HepG2 (cell line): ENCODE results near the gene CYBC1. TPM values are rescaled to one million over a fixed set of nuclear protein-coding genes. Genes with fewer than 3 reads are reported as not detected.

Experiments used
- ARID2 ChIP-seq: sonication (generic); formaldehyde crosslinking; IDR thresholded peaks from 2 replicates; pipeline ENCODE4 v1.8.1; 2022; ENCODE audit warnings: mild to moderate bottlenecking, missing genetic modification reagents, borderline replicate concordance
- MTF1 ChIP-seq: sonication (generic); formaldehyde crosslinking; IDR thresholded peaks from 2 replicates; pipeline ENCODE4 v1.5.0; 2020; ENCODE audit warnings: missing genetic modification reagents
- POLR2G ChIP-seq: fragments of 200-400 bp; formaldehyde crosslinking; IDR thresholded peaks from 2 replicates; pipeline ENCODE4 v1.6.1; 2018; ENCODE audit warnings: mild to moderate bottlenecking, low read depth, low read length, moderate library complexity
- RNF2 ChIP-seq: fragments of 450-650 bp; conservative IDR thresholded peaks from 2 replicates; pipeline ENCODE4 v1.6.1; 2016; ENCODE audit warnings: low read depth
- SIN3B ChIP-seq: fragments of 150-350 bp; IDR thresholded peaks from 2 replicates; pipeline ENCODE4 v1.6.1; 2014; ENCODE audit warnings: low read length
- ZFY ChIP-seq: sonication (generic); formaldehyde crosslinking; IDR thresholded peaks from 2 replicates; pipeline ENCODE4 v1.4.0; 2020; ENCODE audit warnings: missing genetic modification reagents
- ZFYVE20 ChIP-seq: sonication (generic); formaldehyde crosslinking; IDR thresholded peaks from 2 replicates; pipeline ENCODE4 v1.8.0; 2023; ENCODE audit warnings: low read depth, mild to moderate bottlenecking, moderate library complexity, missing genetic modification reagents, borderline replicate concordance
- ZNF644 ChIP-seq: IDR thresholded peaks from 2 replicates; pipeline ENCODE4 v1.6.1; 2016; ENCODE audit warnings: low read depth
- polyA plus RNA-seq, 8 experiments: library from polyadenylated mRNA; depleted of rRNA in 3 of 8; stranded (reverse) in 7 of 8; unstranded in 1 of 8; fragments of >200 nt; fragmentation: Illumina TruSeq in 4 of 8; extraction: Trizol in 4 of 8; gene quantifications; 2 replicates each; pipeline versions ENCODE4 v1.2.1 to v1.2.3, GENCODE V29; 2011 to 2016; ENCODE audit warnings: low read depth in 4 of 8, missing spikeins in 1 of 8, mixed read lengths in 1 of 8; ENCODE audit not compliant: insufficient read depth in 1 of 8
- total RNA-seq, 5 experiments: library from RNA; depleted of rRNA; stranded (reverse); fragments of >200 nt; fragmentation: Illumina TruSeq; extraction: Trizol; gene quantifications; 2 replicates each; pipeline ENCODE4 v1.2.3, GENCODE V29; 2016; ENCODE audit warnings: low read depth in 1 of 5
- TF ChIP-seq, protein P1 (sequence below), 2 experiments: fragments of 450-650 bp in 1 of 2; sonication (generic) in 1 of 2; formaldehyde crosslinking in 1 of 2; IDR thresholded peaks; 2 replicates each; pipeline versions ENCODE4 v1.6.1 to v1.8.0; 2016 to 2022; ENCODE audit warnings: antibody characterized with exemption in 1 of 2, mild to moderate bottlenecking in 1 of 2, missing genetic modification reagents in 1 of 2
- TF ChIP-seq, protein P2 (sequence below): sonication (generic); formaldehyde crosslinking; IDR thresholded peaks from 2 replicates; pipeline ENCODE4 v1.5.1; 2020; ENCODE audit warnings: mild to moderate bottlenecking, missing genetic modification reagents, borderline replicate concordance
- TF ChIP-seq, protein P3 (sequence below): sonication (generic); formaldehyde crosslinking; IDR thresholded peaks from 2 replicates; pipeline ENCODE4 v1.4.0; 2020; ENCODE audit warnings: missing genetic modification reagents, low read depth, mild to moderate bottlenecking, borderline replicate concordance
- TF ChIP-seq, protein P4 (sequence below): sonication (generic); formaldehyde crosslinking; conservative IDR thresholded peaks from 2 replicates; pipeline ENCODE4 v1.8.0; 2022; ENCODE audit warnings: missing genetic modification reagents

CYBC1 gene
- total and polyA plus RNA-seq, 2 of the 13 experiments (the other 11 are each of a cell fraction or from before 2014, with no cell fraction given), result 43.4 to 44.1 TPM

DNA sequence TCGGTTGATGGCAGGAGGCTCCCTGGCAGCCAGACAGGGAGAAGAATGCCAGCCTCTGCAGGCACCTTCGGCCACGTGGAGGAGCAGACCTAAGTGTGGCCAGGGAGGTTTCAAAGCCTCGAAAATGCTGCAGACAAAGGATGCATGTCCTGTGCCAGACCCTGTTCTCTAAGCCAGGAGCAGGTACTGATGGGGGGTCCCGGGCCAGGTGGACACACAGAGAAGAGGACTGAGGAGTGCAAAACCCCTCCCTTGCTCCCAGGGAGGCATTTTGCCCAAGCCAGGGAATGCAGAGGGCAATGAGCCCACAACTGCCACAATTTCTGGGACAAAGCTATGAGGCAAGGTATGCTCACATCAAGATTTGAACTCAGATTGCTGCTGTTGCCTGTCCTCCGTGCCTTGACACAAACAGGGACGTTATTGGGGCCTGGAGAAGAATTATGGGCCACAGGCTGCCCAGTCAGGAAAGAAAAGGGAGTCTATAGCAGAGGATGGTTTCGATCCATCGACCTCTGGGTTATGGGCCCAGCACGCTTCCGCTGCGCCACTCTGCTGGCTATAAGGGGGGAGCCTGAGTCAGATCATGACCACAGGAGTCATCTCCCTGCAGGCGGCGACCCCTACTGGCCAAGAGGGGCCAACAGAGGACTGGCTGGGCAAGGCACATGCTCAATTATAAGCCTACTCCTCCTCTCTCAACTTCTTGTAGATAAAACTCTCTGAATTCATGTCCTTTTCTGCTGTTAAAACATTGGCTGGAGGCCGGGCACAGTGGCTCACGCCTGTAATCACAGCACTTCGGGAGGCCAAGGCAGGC lies 43.9 kb upstream of the CYBC1 start (continued):
- TF ChIP-seq, protein P1, sequence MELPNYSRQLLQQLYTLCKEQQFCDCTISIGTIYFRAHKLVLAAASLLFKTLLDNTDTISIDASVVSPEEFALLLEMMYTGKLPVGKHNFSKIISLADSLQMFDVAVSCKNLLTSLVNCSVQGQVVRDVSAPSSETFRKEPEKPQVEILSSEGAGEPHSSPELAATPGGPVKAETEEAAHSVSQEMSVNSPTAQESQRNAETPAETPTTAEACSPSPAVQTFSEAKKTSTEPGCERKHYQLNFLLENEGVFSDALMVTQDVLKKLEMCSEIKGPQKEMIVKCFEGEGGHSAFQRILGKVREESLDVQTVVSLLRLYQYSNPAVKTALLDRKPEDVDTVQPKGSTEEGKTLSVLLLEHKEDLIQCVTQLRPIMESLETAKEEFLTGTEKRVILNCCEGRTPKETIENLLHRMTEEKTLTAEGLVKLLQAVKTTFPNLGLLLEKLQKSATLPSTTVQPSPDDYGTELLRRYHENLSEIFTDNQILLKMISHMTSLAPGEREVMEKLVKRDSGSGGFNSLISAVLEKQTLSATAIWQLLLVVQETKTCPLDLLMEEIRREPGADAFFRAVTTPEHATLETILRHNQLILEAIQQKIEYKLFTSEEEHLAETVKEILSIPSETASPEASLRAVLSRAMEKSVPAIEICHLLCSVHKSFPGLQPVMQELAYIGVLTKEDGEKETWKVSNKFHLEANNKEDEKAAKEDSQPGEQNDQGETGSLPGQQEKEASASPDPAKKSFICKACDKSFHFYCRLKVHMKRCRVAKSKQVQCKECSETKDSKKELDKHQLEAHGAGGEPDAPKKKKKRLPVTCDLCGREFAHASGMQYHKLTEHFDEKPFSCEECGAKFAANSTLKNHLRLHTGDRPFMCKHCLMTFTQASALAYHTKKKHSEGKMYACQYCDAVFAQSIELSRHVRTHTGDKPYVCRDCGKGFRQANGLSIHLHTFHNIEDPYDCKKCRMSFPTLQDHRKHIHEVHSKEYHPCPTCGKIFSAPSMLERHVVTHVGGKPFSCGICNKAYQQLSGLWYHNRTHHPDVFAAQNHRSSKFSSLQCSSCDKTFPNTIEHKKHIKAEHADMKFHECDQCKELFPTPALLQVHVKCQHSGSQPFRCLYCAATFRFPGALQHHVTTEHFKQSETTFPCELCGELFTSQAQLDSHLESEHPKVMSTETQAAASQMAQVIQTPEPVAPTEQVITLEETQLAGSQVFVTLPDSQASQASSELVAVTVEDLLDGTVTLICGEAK (IDR thresholded peaks at IDR 0.05), result no peak; the same call in 1 of the 2 replicates
- TF ChIP-seq, protein P1 (CRISPR knock-in tag; IDR thresholded peaks at IDR 0.05), result peak; percentile 88
- TF ChIP-seq ZNF644 (peak; percentile 60; the same call in 1 of the 2 replicates), MTF1 (CRISPR knock-in tag) (no peak), ARID2 (CRISPR knock-in tag) (no peak), ZFYVE20 (CRISPR knock-in tag) (no peak; the same call in 1 of the 2 replicates), SIN3B (no peak), ZFY (CRISPR knock-in tag) (peak; percentile 83), RNF2 (peak; percentile 52; the same call in 1 of the 2 replicates), POLR2G (no peak)
- TF ChIP-seq, protein P2, sequence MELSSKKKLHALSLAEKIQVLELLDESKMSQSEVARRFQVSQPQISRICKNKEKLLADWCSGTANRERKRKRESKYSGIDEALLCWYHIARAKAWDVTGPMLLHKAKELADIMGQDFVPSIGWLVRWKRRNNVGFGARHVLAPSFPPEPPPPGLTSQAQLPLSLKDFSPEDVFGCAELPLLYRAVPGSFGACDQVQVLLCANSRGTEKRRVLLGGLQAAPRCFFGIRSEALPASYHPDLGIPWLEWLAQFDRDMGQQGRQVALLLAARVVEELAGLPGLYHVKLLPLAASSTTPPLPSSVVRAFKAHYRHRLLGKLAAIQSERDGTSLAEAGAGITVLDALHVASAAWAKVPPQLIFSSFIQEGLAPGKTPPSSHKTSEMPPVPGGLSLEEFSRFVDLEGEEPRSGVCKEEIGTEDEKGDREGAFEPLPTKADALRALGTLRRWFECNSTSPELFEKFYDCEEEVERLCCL (CRISPR knock-in tag), result peak; percentile 80; the same call in 1 of the 2 replicates
- TF ChIP-seq, protein P3, sequence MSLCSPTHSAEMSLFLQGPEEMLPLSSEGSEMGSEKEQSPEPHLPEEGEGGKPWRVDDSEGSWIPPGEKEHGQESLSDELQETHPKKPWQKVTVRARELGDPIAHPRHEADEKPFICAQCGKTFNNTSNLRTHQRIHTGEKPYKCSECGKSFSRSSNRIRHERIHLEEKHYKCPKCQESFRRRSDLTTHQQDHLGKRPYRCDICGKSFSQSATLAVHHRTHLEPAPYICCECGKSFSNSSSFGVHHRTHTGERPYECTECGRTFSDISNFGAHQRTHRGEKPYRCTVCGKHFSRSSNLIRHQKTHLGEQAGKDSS, result peak; percentile 95
- TF ChIP-seq, protein P4, sequence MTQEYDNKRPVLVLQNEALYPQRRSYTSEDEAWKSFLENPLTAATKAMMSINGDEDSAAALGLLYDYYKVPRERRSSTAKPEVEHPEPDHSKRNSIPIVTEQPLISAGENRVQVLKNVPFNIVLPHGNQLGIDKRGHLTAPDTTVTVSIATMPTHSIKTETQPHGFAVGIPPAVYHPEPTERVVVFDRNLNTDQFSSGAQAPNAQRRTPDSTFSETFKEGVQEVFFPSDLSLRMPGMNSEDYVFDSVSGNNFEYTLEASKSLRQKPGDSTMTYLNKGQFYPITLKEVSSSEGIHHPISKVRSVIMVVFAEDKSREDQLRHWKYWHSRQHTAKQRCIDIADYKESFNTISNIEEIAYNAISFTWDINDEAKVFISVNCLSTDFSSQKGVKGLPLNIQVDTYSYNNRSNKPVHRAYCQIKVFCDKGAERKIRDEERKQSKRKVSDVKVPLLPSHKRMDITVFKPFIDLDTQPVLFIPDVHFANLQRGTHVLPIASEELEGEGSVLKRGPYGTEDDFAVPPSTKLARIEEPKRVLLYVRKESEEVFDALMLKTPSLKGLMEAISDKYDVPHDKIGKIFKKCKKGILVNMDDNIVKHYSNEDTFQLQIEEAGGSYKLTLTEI, result no peak
